ENCODE data around the gene NRSN2.

The NRSN2 gene

GRCh38 chr20:327186-328026 lies 19.5 kb upstream of the NRSN2 start:
- Histone ChIP-seq H3K36me3 (replicated peaks) (no peaks in the 10 kb centered on the region), H3K27me3 (replicated peaks) (no peaks in the 10 kb centered on the region), H3K4me3 (ENCODE audit: low read depth, low read length) (peak overlapping the region; percentile 59), H3K27ac (peak overlapping the region; percentile 7)
- peak; percentile 74 for DNase-seq
- TF ChIP-seq CTCF (IDR thresholded peaks at IDR 0.05; ENCODE audit: low read depth, low read length, missing control alignments) = no peak
- in situ Hi-C loops (cut with HindIII; ENCODE audit: low pct_ligation_motif_present, low sequenced_read_pairs) = no loop called here

GRCh38 chr20:328027-328974 lies 18.6 kb upstream of the NRSN2 start:
- Histone ChIP-seq H3K36me3 (replicated peaks) (no peaks in the 10 kb centered on the region), H3K27me3 (replicated peaks) (no peaks in the 10 kb centered on the region), H3K4me3 (ENCODE audit: low read depth, low read length) (peak overlapping the region; percentile 59), H3K27ac (no peak overlapping the region)
- in situ Hi-C loops (cut with HindIII; ENCODE audit: low pct_ligation_motif_present, low sequenced_read_pairs) = no loop called here
- no peak for DNase-seq
- TF ChIP-seq CTCF (IDR thresholded peaks at IDR 0.05; ENCODE audit: low read depth, low read length, missing control alignments) = no peak

GRCh38 chr20:328975-329695 lies 17.8 kb upstream of the NRSN2 start:
- in situ Hi-C loops (cut with HindIII; ENCODE audit: low pct_ligation_motif_present, low sequenced_read_pairs) = no loop called here
- DNase-seq = no peak
- Histone ChIP-seq H3K4me3 (ENCODE audit: low read depth, low read length) (no peak overlapping the region), H3K27ac (no peak overlapping the region), H3K27me3 (replicated peaks) (no peaks in the 10 kb centered on the region), H3K36me3 (replicated peaks) (no peaks in the 10 kb centered on the region)
- no peak for TF ChIP-seq CTCF (IDR thresholded peaks at IDR 0.05; ENCODE audit: low read depth, low read length, missing control alignments)

- no peak for TF ChIP-seq CTCF (IDR thresholded peaks at IDR 0.05; ENCODE audit: low read depth, low read length, missing control alignments)
- Histone ChIP-seq H3K27ac (no peak overlapping the region), H3K36me3 (replicated peaks) (no peaks in the 10 kb centered on the region), H3K27me3 (replicated peaks) (no peaks in the 10 kb centered on the region), H3K4me3 (ENCODE audit: low read depth, low read length) (no peak overlapping the region)
- in situ Hi-C loops (cut with HindIII; ENCODE audit: low pct_ligation_motif_present, low sequenced_read_pairs) = no loop called here
- DNase-seq = no peak
Observed at GRCh38 chr20:329851-330232, 17.1 kb upstream of the NRSN2 start.

- Histone ChIP-seq H3K36me3 (replicated peaks) (no peaks in the 10 kb centered on the region), H3K27me3 (replicated peaks) (no peaks in the 10 kb centered on the region), H3K27ac (no peak overlapping the region), H3K4me3 (ENCODE audit: low read depth, low read length) (no peak overlapping the region)
- TF ChIP-seq CTCF (IDR thresholded peaks at IDR 0.05; ENCODE audit: low read depth, low read length, missing control alignments) = peak; percentile 94
- in situ Hi-C loops (cut with HindIII; ENCODE audit: low pct_ligation_motif_present, low sequenced_read_pairs) = no loop called here
- DNase-seq = peak; percentile 52
Observed at GRCh38 chr20:330233-331149, 16.4 kb upstream of the NRSN2 start.

Measured in brain microvascular endothelial cell (primary cell).